ENCODE measurements around the gene GTPBP6.

The GTPBP6 gene

DNA sequence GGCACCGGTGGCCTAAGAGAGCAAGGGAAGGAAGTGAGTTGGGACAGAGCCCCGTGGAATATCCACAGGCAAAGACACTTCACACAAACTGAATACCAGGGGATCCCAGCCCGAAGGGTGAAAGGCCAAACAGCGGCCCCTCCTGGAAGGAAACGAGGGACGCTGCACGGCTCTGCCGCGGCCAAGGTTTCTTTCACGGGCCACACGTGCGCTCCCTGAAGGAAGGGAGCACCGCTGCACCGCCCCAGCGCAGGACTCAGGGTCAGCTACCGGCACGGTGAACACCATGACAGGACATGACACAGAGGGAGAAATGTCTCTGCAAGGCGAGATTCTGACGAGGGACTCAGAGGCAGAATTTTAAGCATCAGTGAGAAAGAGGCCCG is 31.5 kb upstream of the GTPBP6 start:
- H3K9me3 ChIP-seq (ENCODE audit: low read length) = no peaks in the 10 kb centered on the region
- peaks cover 88% of the 10 kb centered on the region for H3K36me3 ChIP-seq (ENCODE audit: insufficient read depth, low read length)
- H3K9ac ChIP-seq (ENCODE audit: low read length) = no peak overlapping the region
- no peaks in the 10 kb centered on the region for H3K9me2 ChIP-seq (ENCODE audit: low read depth, low read length)
- TF ChIP-seq, protein P1, sequence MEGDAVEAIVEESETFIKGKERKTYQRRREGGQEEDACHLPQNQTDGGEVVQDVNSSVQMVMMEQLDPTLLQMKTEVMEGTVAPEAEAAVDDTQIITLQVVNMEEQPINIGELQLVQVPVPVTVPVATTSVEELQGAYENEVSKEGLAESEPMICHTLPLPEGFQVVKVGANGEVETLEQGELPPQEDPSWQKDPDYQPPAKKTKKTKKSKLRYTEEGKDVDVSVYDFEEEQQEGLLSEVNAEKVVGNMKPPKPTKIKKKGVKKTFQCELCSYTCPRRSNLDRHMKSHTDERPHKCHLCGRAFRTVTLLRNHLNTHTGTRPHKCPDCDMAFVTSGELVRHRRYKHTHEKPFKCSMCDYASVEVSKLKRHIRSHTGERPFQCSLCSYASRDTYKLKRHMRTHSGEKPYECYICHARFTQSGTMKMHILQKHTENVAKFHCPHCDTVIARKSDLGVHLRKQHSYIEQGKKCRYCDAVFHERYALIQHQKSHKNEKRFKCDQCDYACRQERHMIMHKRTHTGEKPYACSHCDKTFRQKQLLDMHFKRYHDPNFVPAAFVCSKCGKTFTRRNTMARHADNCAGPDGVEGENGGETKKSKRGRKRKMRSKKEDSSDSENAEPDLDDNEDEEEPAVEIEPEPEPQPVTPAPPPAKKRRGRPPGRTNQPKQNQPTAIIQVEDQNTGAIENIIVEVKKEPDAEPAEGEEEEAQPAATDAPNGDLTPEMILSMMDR (IDR thresholded peaks at IDR 0.05; ENCODE audit: low read length) = no peak
- no peak for TF ChIP-seq EZH2 (IDR thresholded peaks at IDR 0.05; ENCODE audit: borderline replicate concordance, low read length)
- H3K79me2 ChIP-seq (ENCODE audit: insufficient read depth, low read length) = peaks cover 14% of the 10 kb centered on the region
- H4K20me1 ChIP-seq (ENCODE audit: insufficient read depth, low read length) = no peaks in the 10 kb centered on the region
- H3K4me2 ChIP-seq (ENCODE audit: low read length) = no peak overlapping the region
- no peak overlapping the region for H3K4me3 ChIP-seq (ENCODE audit: low read depth, low read length, poor library complexity, severe bottlenecking)
- H2AFZ ChIP-seq (ENCODE audit: low read length) = no peak overlapping the region
- no peaks in the 10 kb centered on the region for H3F3A ChIP-seq (ENCODE audit: insufficient read depth, low read length)
- peaks cover 8% of the 10 kb centered on the region for H3K4me1 ChIP-seq (ENCODE audit: insufficient read depth, low read length, severe bottlenecking)
- no peak overlapping the region for H3K27ac ChIP-seq (ENCODE audit: low read depth, low read length, poor library complexity, severe bottlenecking)
- no peaks in the 10 kb centered on the region for H3K27me3 ChIP-seq (ENCODE audit: insufficient read depth, low read length)

DNA sequence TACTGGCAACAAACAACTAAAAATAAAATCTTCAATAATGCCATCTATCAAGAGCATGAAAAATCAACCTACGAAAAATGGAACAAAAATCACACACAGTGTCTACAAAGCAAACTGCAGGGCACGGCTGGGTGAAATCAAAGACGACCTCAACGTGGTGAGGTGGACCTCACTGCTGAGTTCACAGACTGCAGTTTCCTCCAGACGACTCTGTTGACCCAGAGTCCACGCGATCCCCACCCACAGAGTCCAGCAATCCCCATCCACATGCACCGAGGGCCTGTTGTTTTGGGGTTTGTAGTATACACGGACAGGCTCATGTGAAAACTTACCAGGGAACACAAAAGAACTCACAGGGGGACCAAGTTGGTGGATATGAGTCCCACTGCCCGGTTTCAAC is 31.1 kb upstream of the GTPBP6 start:
- H3K4me3 ChIP-seq (ENCODE audit: low read depth, low read length, poor library complexity, severe bottlenecking) = no peak overlapping the region
- H3K9me2 ChIP-seq (ENCODE audit: low read depth, low read length) = no peaks in the 10 kb centered on the region
- no peaks in the 10 kb centered on the region for H3K9me3 ChIP-seq (ENCODE audit: low read length)
- peaks cover 4% of the 10 kb centered on the region for H3K4me1 ChIP-seq (ENCODE audit: insufficient read depth, low read length, severe bottlenecking)
- no peak overlapping the region for H3K9ac ChIP-seq (ENCODE audit: low read length)
- TF ChIP-seq, protein P1 (IDR thresholded peaks at IDR 0.05; ENCODE audit: low read length) = no peak
- TF ChIP-seq EZH2 (IDR thresholded peaks at IDR 0.05; ENCODE audit: borderline replicate concordance, low read length) = no peak
- no peaks in the 10 kb centered on the region for H3F3A ChIP-seq (ENCODE audit: insufficient read depth, low read length)
- H3K27me3 ChIP-seq (ENCODE audit: insufficient read depth, low read length) = no peaks in the 10 kb centered on the region
- peaks cover 14% of the 10 kb centered on the region for H3K79me2 ChIP-seq (ENCODE audit: insufficient read depth, low read length)
- no peak overlapping the region for H3K27ac ChIP-seq (ENCODE audit: low read depth, low read length, poor library complexity, severe bottlenecking)
- H4K20me1 ChIP-seq (ENCODE audit: insufficient read depth, low read length) = no peaks in the 10 kb centered on the region
- no peak overlapping the region for H3K4me2 ChIP-seq (ENCODE audit: low read length)
- H3K36me3 ChIP-seq (ENCODE audit: insufficient read depth, low read length) = peaks cover 91% of the 10 kb centered on the region
- no peak overlapping the region for H2AFZ ChIP-seq (ENCODE audit: low read length)

DNA sequence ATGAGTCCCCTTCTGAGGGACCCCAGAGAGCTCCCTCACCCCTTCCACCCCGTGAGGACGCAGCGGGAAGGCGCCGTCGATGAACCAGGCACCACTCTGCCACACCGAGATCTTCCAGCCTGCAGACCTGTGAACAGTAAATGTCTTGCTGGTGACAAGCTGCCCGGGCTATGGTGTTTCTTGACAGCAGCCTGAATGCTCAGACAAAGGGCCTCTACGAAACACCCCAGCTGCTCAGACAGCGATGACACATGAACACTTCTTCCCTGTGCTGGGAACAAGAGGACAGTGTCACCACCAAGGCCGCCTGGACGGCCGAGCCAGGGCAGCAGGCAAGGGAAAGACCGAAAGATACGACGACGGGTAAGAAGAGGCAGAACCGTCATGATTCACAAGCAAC is 30.6 kb upstream of the GTPBP6 start:
- no peak overlapping the region for H3K4me2 ChIP-seq (ENCODE audit: low read length)
- H3K9me2 ChIP-seq (ENCODE audit: low read depth, low read length) = no peaks in the 10 kb centered on the region
- H3K9ac ChIP-seq (ENCODE audit: low read length) = no peak overlapping the region
- no peak overlapping the region for H3K4me3 ChIP-seq (ENCODE audit: low read depth, low read length, poor library complexity, severe bottlenecking)
- no peaks in the 10 kb centered on the region for H4K20me1 ChIP-seq (ENCODE audit: insufficient read depth, low read length)
- H2AFZ ChIP-seq (ENCODE audit: low read length) = no peak overlapping the region
- H3K79me2 ChIP-seq (ENCODE audit: insufficient read depth, low read length) = peaks cover 10% of the 10 kb centered on the region; the same call in 1 of the 2 replicates
- H3K9me3 ChIP-seq (ENCODE audit: low read length) = no peaks in the 10 kb centered on the region
- no peaks in the 10 kb centered on the region for H3K27me3 ChIP-seq (ENCODE audit: insufficient read depth, low read length)
- TF ChIP-seq, protein P1 (IDR thresholded peaks at IDR 0.05; ENCODE audit: low read length) = no peak
- no peak for TF ChIP-seq EZH2 (IDR thresholded peaks at IDR 0.05; ENCODE audit: borderline replicate concordance, low read length)
- no peaks in the 10 kb centered on the region for H3K4me1 ChIP-seq (ENCODE audit: insufficient read depth, low read length, severe bottlenecking)
- H3K27ac ChIP-seq (ENCODE audit: low read depth, low read length, poor library complexity, severe bottlenecking) = no peak overlapping the region
- H3K36me3 ChIP-seq (ENCODE audit: insufficient read depth, low read length) = peaks cover 91% of the 10 kb centered on the region
- no peaks in the 10 kb centered on the region for H3F3A ChIP-seq (ENCODE audit: insufficient read depth, low read length)

All from OCI-LY1 (cell line).